WERI-Rb-1 (cell line): ENCODE results near the gene FUT6.

ENCODE experiments used
- DNase-seq: peaks from one replicate; pipeline ENCODE4 v3.0.0-alpha.2; 2020
- H3K27ac ChIP-seq: fragments of 250-450 bp; sonication (Bioruptor Pico); 2 replicates; pipeline ENCODE4 v1.5.1; 2020; ENCODE audit warnings: mild to moderate bottlenecking, moderate library complexity
- H3K27me3 ChIP-seq: fragments of 250-450 bp; sonication (Bioruptor Pico); 2 replicates; pipeline ENCODE4 v1.5.1; 2021; ENCODE audit warnings: mild to moderate bottlenecking, low read depth, moderate library complexity; ENCODE audit not compliant: insufficient read depth, severe bottlenecking
- H3K36me3 ChIP-seq: fragments of 250-450 bp; sonication (Bioruptor Pico); 2 replicates; pipeline ENCODE4 v1.5.1; 2020; ENCODE audit warnings: mild to moderate bottlenecking, moderate library complexity
- H3K4me3 ChIP-seq: 2 replicates; pipeline ENCODE4 v1.5.1; 2011; ENCODE audit warnings: low read depth, mild to moderate bottlenecking, control low read depth, low read length
- H3K9me3 ChIP-seq: fragments of 250-450 bp; sonication (Bioruptor Pico); 2 replicates; pipeline ENCODE4 v1.5.1; 2021; ENCODE audit warnings: mild to moderate bottlenecking, moderate library complexity; ENCODE audit not compliant: severe bottlenecking
- TF ChIP-seq, protein P1 (sequence below): IDR thresholded peaks from 2 replicates; pipeline ENCODE4 v1.5.1; 2011; ENCODE audit warnings: low read depth, mild to moderate bottlenecking, control low read depth, inconsistent platforms, low read length

Gene FUT6

DNA sequence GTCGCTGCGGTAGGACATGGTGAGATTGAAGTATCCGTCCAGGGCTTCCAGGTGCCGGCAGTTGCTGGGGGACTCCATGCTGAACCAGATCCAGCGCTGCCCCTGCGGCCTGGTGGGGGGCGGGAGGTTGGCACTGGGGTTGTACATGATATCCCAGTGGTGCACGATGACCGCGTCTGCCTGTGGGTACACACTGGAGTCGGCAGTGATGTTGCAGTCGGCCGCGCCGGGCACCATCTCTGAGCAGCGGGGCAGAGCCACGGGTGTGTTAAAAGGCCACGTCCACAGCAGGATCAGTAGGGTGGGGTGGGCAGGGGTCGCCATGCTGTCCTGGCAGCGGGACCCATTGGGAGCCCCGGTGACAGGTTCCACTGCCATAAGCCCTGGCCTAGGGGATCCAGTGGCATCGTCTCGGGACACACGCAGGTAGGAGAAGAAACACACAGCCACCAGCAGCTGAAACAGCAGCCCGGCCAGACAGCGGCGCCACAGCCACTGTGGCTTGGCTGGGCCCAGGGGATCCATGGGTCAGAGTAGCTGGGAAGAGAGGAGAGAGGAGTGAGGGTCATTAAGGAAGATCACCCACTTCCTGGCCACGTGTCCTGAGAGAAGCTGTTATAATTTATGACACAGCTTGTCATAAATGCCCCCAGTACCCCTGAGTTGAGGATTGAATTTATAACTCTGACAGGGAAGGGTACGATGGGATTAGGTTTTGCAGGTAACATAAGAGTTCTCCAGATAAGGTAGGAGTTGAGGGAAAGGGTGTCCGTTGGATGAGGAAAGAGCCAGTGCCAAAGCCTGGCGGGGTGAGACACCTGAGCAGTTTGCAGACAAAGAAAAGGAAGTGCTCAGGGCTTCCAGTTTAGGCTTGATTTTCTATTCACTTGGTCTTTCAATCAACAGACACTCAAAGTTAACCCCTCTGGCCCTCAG lies 28.0 kb upstream of the FUT6 start:
- no peak overlapping the region for H3K27ac ChIP-seq
- TF ChIP-seq, protein P1, sequence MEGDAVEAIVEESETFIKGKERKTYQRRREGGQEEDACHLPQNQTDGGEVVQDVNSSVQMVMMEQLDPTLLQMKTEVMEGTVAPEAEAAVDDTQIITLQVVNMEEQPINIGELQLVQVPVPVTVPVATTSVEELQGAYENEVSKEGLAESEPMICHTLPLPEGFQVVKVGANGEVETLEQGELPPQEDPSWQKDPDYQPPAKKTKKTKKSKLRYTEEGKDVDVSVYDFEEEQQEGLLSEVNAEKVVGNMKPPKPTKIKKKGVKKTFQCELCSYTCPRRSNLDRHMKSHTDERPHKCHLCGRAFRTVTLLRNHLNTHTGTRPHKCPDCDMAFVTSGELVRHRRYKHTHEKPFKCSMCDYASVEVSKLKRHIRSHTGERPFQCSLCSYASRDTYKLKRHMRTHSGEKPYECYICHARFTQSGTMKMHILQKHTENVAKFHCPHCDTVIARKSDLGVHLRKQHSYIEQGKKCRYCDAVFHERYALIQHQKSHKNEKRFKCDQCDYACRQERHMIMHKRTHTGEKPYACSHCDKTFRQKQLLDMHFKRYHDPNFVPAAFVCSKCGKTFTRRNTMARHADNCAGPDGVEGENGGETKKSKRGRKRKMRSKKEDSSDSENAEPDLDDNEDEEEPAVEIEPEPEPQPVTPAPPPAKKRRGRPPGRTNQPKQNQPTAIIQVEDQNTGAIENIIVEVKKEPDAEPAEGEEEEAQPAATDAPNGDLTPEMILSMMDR = no peak
- no peaks in the 10 kb centered on the region for H3K36me3 ChIP-seq
- no peak overlapping the region for H3K4me3 ChIP-seq
- H3K9me3 ChIP-seq = no peaks in the 10 kb centered on the region
- no peak for DNase-seq
- no peaks in the 10 kb centered on the region for H3K27me3 ChIP-seq

DNA sequence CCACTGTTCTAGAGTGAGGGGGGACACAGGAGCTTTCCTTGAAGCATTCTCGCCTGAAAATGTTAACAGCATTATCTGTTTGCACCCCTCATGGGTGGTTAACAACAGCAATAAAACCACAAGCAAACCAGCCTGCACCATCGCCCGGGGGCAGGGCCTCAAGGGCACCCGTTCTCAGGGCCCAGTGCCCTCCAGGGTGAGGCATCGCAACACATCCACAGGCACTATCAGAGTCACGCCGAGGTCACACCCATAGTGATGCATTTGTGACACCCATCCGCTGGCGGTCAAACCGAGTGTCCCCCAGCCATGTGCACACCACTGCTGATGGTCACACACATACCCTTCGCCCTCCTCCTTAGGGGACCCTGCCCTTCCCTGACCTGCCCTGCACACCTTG lies 26.3 kb upstream of the FUT6 start:
- Histone ChIP-seq H3K27ac (no peak overlapping the region), H3K9me3 (no peaks in the 10 kb centered on the region), H3K27me3 (no peaks in the 10 kb centered on the region), H3K4me3 (no peak overlapping the region), H3K36me3 (no peaks in the 10 kb centered on the region)
- TF ChIP-seq, protein P1 = no peak
- DNase-seq = no peak

DNA sequence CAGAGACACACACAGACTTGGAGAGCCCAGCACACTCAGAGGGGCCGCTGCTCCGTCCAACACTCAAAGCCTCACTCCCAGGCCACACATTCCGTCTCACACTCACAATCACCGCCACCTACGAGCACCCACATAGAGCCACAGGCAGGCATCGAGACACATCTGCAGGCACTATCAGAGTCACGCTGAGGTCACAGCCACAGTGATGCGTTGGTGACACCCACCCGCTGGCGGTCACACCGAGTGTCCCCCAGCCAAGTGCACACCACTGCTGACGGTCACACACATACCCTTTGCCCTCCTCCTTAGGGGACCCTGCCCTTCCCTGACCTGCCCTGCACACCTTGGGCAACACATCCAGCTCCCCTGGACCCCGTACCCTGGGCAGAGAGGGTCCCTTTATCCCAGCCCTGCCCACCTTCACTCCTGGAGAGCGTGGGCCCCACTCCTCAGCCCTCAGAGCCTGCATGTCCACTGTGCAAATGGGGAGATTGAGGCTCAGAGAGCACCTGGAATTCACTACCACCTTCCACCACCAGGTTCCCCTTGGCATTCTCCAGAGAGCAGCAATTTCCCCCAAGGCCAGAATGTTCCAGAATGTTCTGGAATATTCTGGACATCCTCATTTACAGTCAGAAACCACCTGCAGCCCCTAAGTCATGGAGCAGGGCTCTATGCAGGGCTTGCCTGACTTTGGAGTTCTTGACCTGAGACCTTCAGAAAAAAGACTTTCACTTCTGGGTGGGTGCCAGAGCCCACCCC lies 25.4 kb upstream of the FUT6 start:
- Histone ChIP-seq H3K27me3 (no peaks in the 10 kb centered on the region), H3K9me3 (no peaks in the 10 kb centered on the region), H3K36me3 (no peaks in the 10 kb centered on the region), H3K4me3 (no peak overlapping the region), H3K27ac (no peak overlapping the region)
- no peak for DNase-seq
- TF ChIP-seq, protein P1 = 0 out of 2 replicates have a peak, but pooled peaks have one; percentile 14

DNA sequence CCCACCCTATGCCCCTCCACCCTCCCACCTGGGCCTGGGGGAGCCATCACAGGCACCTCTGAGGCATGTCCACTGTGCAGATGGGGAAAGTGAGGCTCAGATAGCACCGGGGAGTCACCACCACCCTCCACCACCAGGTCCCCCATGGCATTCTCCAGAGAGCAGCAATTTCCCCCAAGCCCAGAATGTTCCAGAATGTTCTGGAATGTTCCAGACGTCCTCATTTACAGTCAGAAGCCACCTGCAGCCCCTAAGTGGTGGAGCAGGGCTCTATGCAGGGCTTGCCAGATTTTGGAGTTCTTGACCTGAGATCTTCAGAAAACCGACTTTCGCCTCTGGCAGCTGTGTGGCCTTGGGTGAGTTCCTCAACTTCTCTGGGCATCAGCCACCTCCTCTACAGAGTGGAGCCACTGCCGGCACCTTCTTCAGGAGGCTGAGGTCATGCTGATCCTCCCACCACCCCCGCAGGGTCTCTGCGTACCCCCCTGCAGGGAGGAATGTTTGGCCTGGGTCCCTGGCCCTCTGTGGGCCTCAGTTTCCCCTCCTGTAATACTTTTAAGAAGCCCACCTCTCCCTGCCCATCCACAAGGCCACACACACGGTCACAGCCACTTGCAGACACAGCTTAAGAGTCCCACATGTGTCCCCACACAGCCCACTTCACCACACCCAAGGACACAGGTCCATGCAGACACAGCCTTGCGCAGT lies 24.7 kb upstream of the FUT6 start:
- Histone ChIP-seq H3K4me3 (no peak overlapping the region), H3K27me3 (no peaks in the 10 kb centered on the region), H3K27ac (no peak overlapping the region), H3K36me3 (no peaks in the 10 kb centered on the region), H3K9me3 (no peaks in the 10 kb centered on the region)
- TF ChIP-seq, protein P1 = no peak
- no peak for DNase-seq

DNA sequence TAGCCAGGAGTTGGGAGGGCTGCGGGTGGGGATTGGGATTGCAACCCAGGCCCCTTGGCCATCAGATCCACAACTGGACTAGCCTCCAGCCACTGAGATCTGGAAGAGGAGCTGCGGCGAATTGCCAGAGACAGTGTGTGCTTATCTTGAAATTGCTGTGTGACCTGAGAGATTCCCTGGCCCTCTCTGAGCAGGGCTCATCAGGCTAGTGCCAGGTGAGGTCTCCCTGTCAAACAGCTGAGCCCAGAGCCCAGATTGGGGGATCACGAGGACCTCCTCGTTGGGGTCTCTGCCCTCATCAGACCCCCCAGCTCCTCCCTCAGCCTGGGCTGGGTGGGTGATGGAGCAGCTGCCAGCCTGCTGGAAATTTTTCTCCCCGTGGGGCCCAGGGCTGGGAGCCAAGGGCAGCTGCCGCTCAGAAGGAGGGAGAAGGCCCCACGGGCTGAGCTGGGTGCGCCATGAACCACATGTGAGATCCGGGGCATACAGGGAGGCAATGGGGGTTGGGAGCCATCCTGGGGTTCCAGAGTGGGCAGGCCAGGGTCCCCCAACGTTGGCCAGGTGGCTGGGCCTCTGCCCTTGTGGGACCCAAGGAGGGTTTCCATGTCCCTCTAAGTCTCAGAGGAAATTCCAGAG lies 23.6 kb upstream of the FUT6 start:
- Histone ChIP-seq H3K36me3 (no peaks in the 10 kb centered on the region), H3K27me3 (no peaks in the 10 kb centered on the region), H3K9me3 (peaks cover under 1% of the 10 kb centered on the region), H3K27ac (no peak overlapping the region), H3K4me3 (no peak overlapping the region)
- TF ChIP-seq, protein P1 = no peak
- DNase-seq = no peak
